Vagina (tissue), 2 donors: ENCODE measurements around the gene NTN3.

ENCODE experiments used
- POLR2A ChIP-seq, 2 donors: fragments of 450-650 bp; IDR thresholded peaks; one replicate each; pipeline ENCODE4 v1.6.1; 2017; ENCODE audit warnings: antibody characterized with exemption in 2 of 2, mild to moderate bottlenecking in 2 of 2, moderate library complexity in 2 of 2
- TF ChIP-seq, protein P1 (sequence below), 3 experiments: fragments of 450-650 bp in 2 of 3; fragments of 200-600 bp in 1 of 3; sonication (generic) in 1 of 3; IDR thresholded peaks; one replicate each; pipeline ENCODE4 v1.5.1; 2017 to 2019; ENCODE audit warnings: antibody characterized with exemption in 3 of 3, mild to moderate bottlenecking in 2 of 3, moderate library complexity in 2 of 3

DNA sequence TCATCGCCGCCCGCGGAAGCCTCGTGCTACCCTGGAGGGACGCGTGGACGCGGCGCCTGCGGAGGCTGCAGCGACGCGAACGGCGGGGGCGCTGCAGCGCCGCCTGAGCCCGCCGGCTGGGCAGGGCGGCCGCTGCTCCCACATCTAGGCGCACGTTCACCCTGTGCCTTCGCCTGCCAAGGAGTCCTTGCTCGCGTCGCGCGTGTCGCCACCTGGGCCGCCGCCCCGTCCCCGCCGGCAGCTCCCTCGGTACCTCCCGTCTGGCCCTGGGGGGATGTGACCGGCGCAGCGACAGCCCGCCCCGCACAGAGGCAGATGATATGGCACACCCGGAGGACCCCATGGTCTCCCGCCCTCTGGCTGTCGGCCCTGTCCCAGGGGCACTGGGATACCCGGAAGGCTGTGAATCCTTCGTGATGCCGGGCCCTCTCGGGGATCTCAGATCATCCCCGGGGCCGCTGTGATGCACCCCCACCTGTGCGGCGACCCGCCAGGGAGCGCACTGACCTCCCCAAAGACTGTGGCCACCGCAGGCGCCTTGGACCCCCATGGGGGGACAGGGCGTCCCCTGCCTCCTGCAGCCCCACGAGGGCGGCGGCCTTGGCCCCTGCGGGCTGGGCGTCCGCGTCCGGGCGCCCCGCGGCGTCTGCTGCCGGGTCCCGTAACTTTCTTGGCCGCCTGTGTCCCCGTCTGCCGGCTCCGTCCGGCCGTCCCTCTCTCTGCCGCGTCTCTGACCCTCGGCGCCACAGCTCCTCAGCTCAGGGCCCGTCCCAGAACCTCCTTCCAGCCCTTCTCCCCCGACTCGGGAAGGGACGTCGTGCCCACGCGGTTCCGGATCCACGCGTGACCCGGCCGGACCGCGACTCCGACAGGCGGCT, 3.1 kb downstream of the NTN3 start:
- TF ChIP-seq POLR2A (IDR thresholded peaks at IDR 0.05): no peak
- TF ChIP-seq, protein P1, sequence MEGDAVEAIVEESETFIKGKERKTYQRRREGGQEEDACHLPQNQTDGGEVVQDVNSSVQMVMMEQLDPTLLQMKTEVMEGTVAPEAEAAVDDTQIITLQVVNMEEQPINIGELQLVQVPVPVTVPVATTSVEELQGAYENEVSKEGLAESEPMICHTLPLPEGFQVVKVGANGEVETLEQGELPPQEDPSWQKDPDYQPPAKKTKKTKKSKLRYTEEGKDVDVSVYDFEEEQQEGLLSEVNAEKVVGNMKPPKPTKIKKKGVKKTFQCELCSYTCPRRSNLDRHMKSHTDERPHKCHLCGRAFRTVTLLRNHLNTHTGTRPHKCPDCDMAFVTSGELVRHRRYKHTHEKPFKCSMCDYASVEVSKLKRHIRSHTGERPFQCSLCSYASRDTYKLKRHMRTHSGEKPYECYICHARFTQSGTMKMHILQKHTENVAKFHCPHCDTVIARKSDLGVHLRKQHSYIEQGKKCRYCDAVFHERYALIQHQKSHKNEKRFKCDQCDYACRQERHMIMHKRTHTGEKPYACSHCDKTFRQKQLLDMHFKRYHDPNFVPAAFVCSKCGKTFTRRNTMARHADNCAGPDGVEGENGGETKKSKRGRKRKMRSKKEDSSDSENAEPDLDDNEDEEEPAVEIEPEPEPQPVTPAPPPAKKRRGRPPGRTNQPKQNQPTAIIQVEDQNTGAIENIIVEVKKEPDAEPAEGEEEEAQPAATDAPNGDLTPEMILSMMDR (IDR thresholded peaks at IDR 0.05): no peak
